Breast epithelium (tissue), 3 donors: ENCODE measurements around the gene ZNF394.

ENCODE experiments used
- POLR2A ChIP-seq: fragments of 450-650 bp; IDR thresholded peaks from one replicate; pipeline ENCODE4 v1.6.1; 2016; ENCODE audit warnings: antibody characterized with exemption, mild to moderate bottlenecking, moderate library complexity
- POLR2AphosphoS5 ChIP-seq, 3 donors: sonication (generic); formaldehyde crosslinking; IDR thresholded peaks; one replicate each; pipeline ENCODE4 v1.6.1; 2017; ENCODE audit warnings: antibody characterized with exemption in 3 of 3

DNA sequence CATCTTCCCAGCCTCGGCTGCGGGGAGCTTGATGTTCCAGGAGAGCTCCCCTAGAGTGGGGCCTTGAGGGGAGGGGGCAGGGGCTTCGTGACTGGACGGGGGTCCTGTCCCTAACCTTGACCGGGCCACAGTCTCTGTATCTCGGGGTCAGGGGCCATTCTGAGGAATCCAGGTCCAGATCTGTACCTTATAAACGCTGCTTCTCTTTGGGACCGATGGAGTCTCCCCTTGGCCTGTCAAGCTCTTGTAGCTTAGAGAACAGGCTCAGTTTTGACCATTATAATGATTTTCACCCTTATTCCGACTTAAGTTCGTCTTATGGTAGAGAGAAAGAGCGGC lies 5.2 kb upstream of the ZNF394 start:
- TF ChIP-seq POLR2AphosphoS5 (IDR thresholded peaks at IDR 0.05) (no peak), POLR2A (no peak)
